Mammary epithelial cell (primary cell): ENCODE data around the gene CCDC85C.

Experiments
- EZH2 ChIP-seq: IDR thresholded peaks from 2 replicates; pipeline ENCODE4 v1.6.1; 2012; ENCODE audit warnings: low read length, inconsistent platforms, borderline replicate concordance
- TF ChIP-seq, protein P1 (sequence below), 2 donors: IDR thresholded peaks in 1 of 2; conservative IDR thresholded peaks in 1 of 2; 2 replicates each; pipeline ENCODE4 v1.5.1; 2011 to 2012; ENCODE audit warnings: inconsistent platforms in 2 of 2, low read length in 2 of 2, mild to moderate bottlenecking in 2 of 2, control low read depth in 1 of 2, low read depth in 1 of 2; ENCODE audit not compliant: insufficient read depth in 1 of 2; ENCODE audit errors: extremely low read depth in 1 of 2

DNA sequence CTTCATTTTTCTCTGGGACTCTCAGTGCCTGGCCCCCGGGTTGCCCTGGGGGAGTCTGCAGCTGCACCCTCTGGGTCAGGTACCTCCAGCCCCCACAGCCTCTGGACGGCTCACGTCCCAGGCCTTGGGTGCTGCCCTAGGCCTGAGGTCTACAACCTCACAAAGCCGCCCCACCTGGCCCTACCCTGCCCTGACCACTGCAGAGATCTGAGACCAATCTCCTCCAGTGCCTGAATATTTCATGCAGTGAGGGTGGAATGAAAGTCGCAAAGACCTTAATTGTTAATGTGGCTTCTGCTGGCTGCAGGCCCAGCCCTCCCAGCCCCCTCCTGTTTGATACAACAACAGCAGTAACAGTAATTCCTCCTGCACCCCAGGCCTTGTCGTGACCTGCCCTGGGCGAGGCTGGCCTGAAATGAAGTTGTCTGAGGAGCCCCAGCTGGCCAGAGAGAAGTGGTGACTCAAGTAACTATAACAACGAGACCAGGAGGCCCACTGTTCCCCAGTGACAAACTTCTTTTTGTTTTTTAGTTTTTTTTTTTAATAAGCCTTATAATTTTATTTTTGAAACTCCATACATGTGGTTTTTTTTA lies 8.8 kb upstream of the CCDC85C start:
- TF ChIP-seq, protein P1, sequence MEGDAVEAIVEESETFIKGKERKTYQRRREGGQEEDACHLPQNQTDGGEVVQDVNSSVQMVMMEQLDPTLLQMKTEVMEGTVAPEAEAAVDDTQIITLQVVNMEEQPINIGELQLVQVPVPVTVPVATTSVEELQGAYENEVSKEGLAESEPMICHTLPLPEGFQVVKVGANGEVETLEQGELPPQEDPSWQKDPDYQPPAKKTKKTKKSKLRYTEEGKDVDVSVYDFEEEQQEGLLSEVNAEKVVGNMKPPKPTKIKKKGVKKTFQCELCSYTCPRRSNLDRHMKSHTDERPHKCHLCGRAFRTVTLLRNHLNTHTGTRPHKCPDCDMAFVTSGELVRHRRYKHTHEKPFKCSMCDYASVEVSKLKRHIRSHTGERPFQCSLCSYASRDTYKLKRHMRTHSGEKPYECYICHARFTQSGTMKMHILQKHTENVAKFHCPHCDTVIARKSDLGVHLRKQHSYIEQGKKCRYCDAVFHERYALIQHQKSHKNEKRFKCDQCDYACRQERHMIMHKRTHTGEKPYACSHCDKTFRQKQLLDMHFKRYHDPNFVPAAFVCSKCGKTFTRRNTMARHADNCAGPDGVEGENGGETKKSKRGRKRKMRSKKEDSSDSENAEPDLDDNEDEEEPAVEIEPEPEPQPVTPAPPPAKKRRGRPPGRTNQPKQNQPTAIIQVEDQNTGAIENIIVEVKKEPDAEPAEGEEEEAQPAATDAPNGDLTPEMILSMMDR (conservative IDR thresholded peaks at IDR 0.05 in 1 of 2, IDR thresholded peaks at IDR 0.05 in 1 of 2; ENCODE audit: extremely low read depth in 1 of 2, insufficient read depth in 1 of 2, low read depth in 1 of 2, low read length in 2 of 2) = no peak
- no peak for TF ChIP-seq EZH2
